ENCODE data around the gene SYNRG.

The SYNRG gene

GRCh38 chr17:37506678-37507077 is 102.5 kb downstream of the SYNRG start:
- in situ Hi-C loops (cut with MboI; ENCODE audit: low sequenced_read_pairs), result no loop called here

GRCh38 chr17:37505333-37505732 is 103.9 kb downstream of the SYNRG start:
- in situ Hi-C loops (cut with MboI; ENCODE audit: low sequenced_read_pairs), result no loop called here

GRCh38 chr17:37503148-37503547 is 106.1 kb downstream of the SYNRG start:
- in situ Hi-C loops (cut with MboI; ENCODE audit: low sequenced_read_pairs), result no loop called here

GRCh38 chr17:37502009-37502936 is 106.9 kb downstream of the SYNRG start:
- in situ Hi-C loops (cut with MboI; ENCODE audit: low sequenced_read_pairs), result no loop called here

GRCh38 chr17:37500378-37500777 is 108.8 kb downstream of the SYNRG start:
- in situ Hi-C loops (cut with MboI; ENCODE audit: low sequenced_read_pairs), result no loop called here

GRCh38 chr17:37494971-37495370 is 114.2 kb downstream of the SYNRG start:
- in situ Hi-C loops (cut with MboI; ENCODE audit: low sequenced_read_pairs), result no loop called here

- in situ Hi-C loops (cut with MboI; ENCODE audit: low sequenced_read_pairs), result no loop called here
Observed at GRCh38 chr17:37494401-37494831, 114.8 kb downstream of the SYNRG start.

GRCh38 chr17:37493249-37494027 is 115.8 kb downstream of the SYNRG start:
- in situ Hi-C loops (cut with MboI; ENCODE audit: low sequenced_read_pairs), result no loop called here

GRCh38 chr17:37492167-37492566 is 117.1 kb downstream of the SYNRG start:
- in situ Hi-C loops (cut with MboI; ENCODE audit: low sequenced_read_pairs), result no loop called here

- in situ Hi-C loops (cut with MboI; ENCODE audit: low sequenced_read_pairs), result no loop called here
Observed at GRCh38 chr17:37490638-37491614, 118.3 kb downstream of the SYNRG start.

GRCh38 chr17:37490022-37490587 is 119.1 kb downstream of the SYNRG start:
- in situ Hi-C loops (cut with MboI; ENCODE audit: low sequenced_read_pairs), result no loop called here

- in situ Hi-C loops (cut with MboI; ENCODE audit: low sequenced_read_pairs), result no loop called here
Observed at GRCh38 chr17:37489197-37490001, 119.8 kb downstream of the SYNRG start, which contains the start of gene DUSP14. Gene DUSP14 (plus strand): TSS chr17:37489891. CDS start chr17:37512273, 22,382 bp downstream.

- in situ Hi-C loops (cut with MboI; ENCODE audit: low sequenced_read_pairs), result no loop called here
Observed at GRCh38 chr17:37488607-37489196, 120.5 kb downstream of the SYNRG start.

- in situ Hi-C loops (cut with MboI; ENCODE audit: low sequenced_read_pairs), result no loop called here
Observed at GRCh38 chr17:37488009-37488604, 121.1 kb downstream of the SYNRG start.

GRCh38 chr17:37485938-37486570 is 123.2 kb downstream of the SYNRG start:
- in situ Hi-C loops (cut with MboI; ENCODE audit: low sequenced_read_pairs), result no loop called here

GRCh38 chr17:37483311-37484039 is 125.7 kb downstream of the SYNRG start:
- in situ Hi-C loops (cut with MboI; ENCODE audit: low sequenced_read_pairs), result no loop called here

- in situ Hi-C loops (cut with MboI; ENCODE audit: low sequenced_read_pairs), result no loop called here
Observed at GRCh38 chr17:37481001-37481665, 128.1 kb downstream of the SYNRG start.
